SH-SY5Y (cell line): ENCODE data around the gene NEU4.

Source experiments
- GATA2 ChIP-seq: IDR thresholded peaks from 2 replicates; pipeline ENCODE4 v1.6.1; 2011; ENCODE audit warnings: mild to moderate bottlenecking, low read depth, low read length
- GATA3 ChIP-seq: IDR thresholded peaks from 2 replicates; pipeline ENCODE4 v1.6.1; 2011; ENCODE audit warnings: low read depth, mild to moderate bottlenecking, low read length, moderate library complexity

NEU4 gene, protein sequence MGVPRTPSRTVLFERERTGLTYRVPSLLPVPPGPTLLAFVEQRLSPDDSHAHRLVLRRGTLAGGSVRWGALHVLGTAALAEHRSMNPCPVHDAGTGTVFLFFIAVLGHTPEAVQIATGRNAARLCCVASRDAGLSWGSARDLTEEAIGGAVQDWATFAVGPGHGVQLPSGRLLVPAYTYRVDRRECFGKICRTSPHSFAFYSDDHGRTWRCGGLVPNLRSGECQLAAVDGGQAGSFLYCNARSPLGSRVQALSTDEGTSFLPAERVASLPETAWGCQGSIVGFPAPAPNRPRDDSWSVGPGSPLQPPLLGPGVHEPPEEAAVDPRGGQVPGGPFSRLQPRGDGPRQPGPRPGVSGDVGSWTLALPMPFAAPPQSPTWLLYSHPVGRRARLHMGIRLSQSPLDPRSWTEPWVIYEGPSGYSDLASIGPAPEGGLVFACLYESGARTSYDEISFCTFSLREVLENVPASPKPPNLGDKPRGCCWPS

DNA sequence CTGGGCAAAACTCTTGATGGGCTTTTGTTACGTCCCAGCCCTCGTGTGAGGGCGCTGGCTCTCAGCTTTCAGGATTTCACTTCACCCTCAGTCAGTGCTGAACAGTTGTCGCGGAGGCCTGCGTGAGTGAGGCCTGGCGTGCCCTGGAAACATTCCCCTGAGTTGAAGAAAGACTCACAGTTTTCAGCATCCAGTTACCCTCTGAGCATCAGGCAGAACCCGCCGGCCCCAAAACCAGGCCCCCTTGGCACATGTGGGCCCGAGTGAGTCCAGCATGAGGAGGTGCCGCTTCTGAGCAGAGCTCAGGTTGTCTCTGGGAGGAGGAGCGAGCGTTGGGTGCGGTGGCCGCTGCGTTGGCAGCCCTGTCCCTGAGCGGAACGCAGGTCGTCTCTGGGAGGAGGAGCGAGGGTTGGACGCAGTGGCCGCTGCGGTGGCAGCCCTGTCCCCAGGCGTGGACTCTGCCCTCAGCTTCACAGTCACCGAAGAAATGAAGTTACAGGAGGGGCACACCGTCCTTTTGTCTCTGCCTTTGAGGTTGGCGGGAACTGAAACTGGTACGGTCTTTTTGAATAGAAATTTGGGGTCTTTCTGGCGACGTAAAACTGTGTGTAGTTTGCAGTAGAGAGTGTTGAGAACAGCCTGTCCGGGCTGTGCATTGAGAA, at the start of gene NEU4:
Gene NEU4, plus strand, starts transcription at position 473 of the 662 bp plus-strand sequence. CDS start 5,292 bp downstream, outside the sequence.
- TF ChIP-seq GATA3 = no peak
- no peak for TF ChIP-seq GATA2

DNA sequence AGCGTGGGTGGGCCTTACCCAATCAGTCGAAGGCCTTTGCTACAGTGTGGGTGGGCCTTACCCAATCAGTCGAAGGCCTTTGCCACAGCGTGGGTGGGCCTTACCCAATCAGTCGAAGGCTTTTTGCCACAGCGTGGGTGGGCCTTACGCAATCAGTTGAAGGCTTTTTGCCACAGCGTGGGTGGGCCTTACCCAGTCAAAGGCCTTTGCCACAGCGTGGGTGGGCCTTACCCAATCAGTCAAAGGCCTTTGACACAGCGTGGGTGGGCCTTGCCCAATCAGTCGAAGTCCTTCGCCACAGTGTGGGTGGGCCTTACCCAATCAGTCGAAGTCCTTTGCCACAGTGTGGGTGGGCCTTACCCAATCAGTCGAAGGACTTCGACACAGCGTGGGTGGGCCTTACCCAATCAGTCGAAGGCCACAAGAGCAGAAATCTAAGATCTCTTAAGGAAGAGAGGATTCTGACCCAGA, 48.7 kb upstream of the NEU4 start:
- TF ChIP-seq GATA3 = no peak
- TF ChIP-seq GATA2 = no peak

DNA sequence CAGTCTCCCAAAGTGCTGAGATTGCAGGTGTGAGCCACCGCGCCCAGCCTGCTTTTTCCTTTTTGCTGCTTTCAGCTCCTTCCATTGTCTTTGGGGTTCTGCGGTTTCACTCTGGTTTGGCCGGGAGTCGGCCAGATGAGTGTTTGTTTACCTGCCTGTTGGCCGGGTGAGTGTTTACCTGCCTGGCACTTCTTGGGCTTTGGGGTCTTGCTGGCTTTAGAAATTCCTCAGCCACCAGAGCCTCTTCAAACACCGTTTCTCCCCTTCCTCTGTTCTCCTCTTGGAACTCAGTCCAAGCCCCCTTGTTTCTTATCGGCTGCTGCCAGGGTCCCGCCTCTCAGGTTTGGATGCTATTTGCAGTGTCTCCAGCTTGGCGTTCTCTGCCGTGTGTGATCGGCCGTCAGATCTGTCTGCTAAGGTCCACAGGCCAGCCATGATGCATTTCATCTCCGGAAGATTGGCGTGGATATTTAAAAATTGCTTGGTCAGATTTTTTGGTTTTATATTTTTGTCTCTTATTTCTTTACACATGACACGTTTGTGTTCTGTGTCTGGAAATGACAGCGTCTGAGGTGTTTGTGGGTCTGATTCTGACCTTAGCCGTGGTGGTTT, 46.6 kb upstream of the NEU4 start:
- TF ChIP-seq GATA3 (no peak), GATA2 (no peak)

DNA sequence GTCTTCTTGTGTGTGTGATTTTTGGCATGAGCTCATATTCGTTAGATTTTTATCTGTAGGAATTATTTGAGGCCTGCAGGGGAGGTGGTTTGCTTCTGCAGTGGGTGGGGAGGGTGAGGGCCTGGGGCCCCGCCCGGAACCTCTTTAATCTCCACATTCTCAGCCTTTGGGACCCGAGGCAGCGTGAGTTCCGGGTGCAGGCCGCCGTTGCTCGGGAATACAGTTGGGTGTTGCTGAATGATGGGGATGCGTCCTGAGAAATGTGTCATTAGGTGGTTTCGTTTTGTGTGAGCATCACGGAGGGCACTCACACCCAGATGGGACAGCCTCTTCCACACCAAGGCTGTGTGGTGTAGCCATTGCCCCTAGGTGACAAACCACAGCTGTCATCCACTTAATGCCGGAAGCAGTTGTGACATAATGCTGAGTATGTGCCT, 46.0 kb upstream of the NEU4 start:
- TF ChIP-seq GATA2 (peak; percentile 59), GATA3 (no peak)

DNA sequence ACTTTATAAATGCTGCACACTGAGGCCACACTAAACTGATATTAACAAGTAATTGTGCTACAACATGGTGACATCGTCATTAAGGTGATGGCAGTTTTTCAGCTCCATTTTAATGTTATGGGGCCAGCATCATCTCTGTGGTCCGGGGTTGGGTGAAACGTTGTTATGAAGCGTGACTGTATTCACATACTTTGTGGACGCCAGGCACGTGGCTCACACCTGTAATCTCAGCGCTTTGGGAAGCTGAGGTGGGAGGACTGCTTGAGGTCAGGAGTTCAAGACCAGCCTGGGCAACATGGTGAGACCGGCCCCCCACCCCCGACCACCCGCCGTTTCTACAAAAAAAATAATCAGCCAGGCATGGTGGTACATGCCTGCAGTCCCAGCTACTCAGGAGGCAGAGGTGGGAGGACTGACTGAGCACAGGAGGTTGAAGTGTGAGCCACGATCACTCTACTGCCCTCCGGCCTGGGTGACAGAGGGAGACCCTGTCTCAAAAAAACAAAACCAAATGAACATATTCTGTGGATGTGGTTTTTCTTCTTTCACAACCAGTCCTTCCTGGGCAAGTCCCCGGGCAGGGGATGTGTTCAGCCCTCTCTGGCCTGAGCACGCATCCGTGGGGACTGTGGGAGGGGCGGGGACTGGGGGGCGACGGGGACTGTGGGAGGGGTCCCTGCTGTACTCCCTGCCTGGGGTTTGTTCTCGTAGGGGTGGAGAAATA, 45.3 kb upstream of the NEU4 start:
- TF ChIP-seq GATA3 (no peak), GATA2 (no peak)

DNA sequence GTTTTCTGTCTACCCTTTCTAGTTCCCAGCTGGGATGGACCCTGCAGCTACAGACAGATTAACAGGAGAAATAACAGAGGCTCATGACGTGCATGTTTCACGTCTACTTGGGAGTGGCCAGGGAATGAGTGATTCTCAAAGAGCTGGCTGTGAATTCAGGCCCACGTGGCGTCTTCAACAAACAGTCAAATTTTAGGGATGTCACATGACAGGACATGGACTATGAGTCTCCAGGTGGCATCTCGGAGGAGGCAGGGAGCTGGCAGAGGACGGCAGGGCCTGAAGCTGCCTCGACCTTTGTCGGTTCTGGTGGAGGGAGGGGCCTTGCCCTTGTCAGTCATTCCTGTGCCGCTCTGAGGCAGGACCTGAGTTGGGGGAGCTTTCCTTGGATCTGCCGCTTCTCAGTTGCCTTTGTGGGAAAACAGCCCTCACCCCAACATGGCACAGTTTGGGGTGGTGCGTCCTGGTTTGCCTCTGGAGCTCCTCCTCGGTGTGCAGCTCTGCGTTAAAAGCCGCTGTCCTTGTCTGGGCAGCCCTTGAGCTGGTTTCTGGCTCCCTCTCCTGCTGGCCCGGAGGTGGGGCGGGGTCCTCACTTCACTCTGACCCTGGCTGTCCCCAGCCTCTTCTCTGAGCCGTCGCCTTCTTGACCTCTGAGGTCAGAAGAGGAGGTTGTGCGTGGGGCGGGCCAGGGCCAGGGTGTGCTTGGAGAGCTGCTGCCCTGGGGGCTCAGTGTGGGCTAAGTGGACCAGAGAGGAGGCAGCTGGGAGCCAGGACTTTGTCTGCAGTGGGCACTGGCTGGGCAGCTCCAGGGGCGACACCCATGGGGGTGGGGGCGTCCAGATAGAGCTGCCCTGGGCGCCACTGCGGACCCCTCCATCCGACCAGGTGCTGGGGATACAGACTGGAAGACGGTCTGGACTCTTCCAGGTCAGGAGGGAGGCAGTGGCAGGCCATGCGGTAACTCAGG, 44.4 kb upstream of the NEU4 start:
- TF ChIP-seq GATA3 = no peak
- no peak for TF ChIP-seq GATA2

DNA sequence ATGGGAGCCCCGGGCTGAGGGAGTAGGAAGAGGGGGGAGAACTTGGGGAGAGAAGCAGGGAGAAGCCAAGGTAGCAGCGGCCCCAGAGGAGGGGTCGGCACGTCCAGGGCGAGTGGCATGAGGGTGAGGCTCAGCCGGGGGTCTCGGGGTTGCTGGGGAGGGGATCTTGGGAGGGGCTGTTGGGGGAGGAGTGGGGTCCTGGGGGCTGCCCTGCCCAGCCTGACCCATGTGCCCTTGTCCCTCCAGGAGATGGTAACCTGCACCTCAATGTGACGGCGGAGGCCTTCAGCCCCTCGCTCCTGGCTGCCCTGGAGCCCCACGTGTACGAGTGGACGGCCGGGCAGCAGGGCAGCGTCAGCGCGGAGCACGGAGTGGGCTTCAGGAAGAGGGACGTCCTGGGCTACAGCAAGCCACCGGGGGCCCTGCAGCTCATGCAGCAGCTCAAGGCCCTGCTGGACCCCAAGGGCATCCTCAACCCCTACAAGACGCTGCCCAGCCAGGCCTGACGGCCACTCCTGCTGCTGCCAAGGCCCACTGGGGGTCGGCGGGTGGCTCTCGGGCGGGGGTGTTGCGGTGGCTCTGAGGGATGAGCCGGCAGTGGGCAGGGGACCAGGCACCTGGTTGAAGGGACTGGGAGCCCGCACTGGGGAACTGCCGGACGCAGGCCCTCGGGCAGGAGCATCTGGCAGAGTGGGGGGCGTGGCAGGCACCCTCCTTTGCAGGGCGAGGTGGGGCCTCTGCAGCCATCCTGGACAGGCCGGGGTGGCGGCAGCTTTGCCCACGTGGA, 41.3 kb upstream of the NEU4 start:
- TF ChIP-seq GATA3 (no peak), GATA2 (no peak)

DNA sequence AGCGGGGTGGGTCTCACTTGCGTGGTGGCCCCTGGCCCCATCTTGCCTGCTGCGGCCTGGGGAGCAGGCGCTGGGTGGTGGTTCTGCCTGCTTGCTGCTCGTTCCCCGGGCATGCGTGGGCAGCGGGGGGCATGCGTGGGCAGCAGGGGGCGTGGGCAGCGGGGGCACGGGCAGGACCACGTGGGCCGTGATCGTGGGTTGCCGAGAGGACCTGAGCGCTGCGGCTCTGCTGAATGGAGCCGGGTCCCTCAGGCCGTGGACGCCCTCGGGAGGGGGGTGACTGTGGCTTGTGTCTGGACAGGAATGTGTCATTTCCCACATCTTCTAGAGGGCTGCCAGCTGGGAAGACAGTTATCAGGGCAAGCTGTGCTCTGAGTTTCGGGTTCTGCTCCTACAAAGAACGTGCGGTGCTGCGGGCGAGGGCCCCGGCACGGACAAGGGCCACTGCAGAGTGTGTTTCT, 40.7 kb upstream of the NEU4 start:
- no peak for TF ChIP-seq GATA3
- TF ChIP-seq GATA2 = no peak

DNA sequence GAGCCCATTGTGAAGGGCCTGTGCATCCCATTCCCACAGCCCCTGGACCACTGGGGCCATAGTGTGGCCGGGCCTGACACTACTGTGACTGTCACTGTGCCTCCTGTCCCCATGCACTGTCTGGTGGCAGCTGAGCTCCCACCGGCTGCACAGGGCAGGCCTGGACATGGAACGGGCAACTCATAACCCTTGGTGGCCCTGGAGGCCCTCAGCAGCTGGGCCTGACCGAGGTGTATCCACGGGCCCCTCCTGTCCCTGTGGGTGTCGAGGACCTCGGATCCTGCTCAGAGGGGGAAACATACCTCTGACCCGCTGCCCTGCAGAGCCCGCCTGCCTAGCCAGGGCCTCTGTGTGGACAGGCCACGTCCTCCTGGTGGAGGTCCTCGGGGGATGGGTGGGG, 40.1 kb upstream of the NEU4 start:
- TF ChIP-seq GATA2 = no peak
- TF ChIP-seq GATA3 = no peak

DNA sequence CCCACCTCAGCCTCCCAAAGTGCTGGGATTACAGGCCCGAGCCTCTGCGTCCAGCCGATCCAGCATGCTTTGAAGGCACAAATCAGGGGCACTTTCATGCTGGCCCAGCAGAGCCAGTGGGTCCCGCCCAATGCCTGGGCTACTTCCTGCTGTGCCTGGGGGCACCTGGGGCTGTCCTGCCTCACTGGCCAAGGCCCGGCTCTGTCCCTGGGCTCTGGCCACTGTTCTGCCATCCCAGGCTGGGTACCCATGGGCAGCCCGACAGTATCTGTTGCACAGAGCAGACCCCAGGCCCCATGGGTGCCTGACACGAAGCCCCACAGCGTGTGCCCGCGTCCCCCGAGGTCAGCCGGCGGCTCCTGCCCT, 39.2 kb upstream of the NEU4 start:
- TF ChIP-seq GATA2 (no peak), GATA3 (no peak)

DNA sequence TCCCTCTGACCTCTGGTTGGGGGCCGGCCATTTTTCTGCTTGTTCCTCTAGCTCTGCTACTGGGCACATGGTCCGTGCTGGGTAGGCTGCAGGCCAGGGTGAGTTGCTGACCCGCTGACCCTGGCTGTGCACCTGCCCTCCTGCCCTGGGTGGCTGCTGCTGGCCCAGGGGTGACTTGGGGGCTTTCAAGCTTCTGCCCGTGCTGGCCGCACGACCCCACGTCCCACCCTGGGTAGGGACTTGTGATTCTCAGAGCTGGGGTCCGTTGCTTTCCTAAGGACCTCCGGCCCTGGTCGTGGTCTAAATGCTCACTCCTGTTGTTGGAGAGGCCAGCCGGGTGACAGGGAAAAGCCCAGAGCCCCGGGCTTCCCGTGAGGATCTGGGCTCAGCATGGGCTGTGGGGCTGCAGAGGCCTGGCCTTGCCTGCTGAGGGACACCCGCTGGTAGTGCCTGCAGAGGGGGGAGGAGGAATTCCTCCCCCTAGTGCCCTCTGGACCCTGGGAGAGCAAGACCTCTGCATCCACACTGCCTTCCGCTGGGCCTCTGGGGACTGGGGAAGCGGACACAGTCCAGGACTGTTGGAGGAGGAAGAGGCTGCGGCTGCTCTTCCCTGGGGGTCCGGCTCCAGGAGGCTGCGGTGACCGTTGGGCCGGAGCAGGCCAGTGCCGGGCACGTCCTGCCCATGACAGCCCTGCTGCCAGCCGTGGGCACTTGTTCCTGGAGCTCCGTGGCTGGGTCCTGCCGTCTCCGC, 38.6 kb upstream of the NEU4 start:
- TF ChIP-seq GATA2 = no peak
- no peak for TF ChIP-seq GATA3

DNA sequence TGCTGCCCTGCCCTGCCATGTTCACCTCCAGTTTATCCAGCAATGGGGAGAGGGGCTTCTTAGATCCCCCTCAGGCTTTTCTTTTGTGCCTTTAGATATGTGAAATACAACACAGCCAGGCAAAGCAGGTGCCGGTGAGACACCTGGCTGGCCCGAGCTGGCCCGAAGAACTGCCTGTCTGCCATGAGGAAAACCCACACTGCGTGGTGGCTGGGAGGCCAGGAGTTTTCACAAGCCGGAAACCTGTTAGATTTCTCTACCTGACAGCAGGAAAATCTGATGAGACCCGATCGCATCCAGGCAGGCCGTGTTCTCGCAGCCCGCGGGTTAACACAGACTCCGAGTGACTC, 38.1 kb upstream of the NEU4 start:
- no peak for TF ChIP-seq GATA3
- TF ChIP-seq GATA2 = no peak
